Measurements from ENCODE around the gene LMBRD1.

Gene LMBRD1

DNA sequence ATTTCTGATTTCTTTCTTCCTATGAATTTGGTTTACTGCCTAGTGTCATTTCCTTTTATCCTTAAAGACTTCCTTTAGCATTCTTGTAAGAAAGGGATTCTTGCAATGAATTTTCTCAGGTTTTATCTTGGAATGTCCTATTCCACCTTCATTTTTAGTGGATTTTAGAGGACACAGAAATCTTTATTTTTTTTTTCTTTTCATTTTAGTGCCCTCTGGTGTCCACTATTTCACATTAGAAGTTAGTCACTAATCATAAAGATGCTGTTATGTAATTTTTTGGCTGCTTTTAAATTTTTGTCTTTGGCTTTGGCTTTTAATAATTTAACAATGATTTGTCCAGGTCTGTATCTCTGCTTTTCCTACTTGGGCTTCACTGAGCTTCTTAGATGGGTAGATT is 28.1 kb downstream of the LMBRD1 start:
- CTCF ChIA-PET = interaction anchor here (1.4 to 2.8 kb wide), 6 partner anchors 10 to 39 kb away, joined by 3 to 13 read pairs (median 5); partner anchors contain the start of gene LMBRD1
- DNase-seq (ENCODE audit: low read depth, low spot score) = no peak
- TF ChIP-seq, protein P1, sequence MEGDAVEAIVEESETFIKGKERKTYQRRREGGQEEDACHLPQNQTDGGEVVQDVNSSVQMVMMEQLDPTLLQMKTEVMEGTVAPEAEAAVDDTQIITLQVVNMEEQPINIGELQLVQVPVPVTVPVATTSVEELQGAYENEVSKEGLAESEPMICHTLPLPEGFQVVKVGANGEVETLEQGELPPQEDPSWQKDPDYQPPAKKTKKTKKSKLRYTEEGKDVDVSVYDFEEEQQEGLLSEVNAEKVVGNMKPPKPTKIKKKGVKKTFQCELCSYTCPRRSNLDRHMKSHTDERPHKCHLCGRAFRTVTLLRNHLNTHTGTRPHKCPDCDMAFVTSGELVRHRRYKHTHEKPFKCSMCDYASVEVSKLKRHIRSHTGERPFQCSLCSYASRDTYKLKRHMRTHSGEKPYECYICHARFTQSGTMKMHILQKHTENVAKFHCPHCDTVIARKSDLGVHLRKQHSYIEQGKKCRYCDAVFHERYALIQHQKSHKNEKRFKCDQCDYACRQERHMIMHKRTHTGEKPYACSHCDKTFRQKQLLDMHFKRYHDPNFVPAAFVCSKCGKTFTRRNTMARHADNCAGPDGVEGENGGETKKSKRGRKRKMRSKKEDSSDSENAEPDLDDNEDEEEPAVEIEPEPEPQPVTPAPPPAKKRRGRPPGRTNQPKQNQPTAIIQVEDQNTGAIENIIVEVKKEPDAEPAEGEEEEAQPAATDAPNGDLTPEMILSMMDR (IDR thresholded peaks at IDR 0.05; ENCODE audit: insufficient read depth, low read length, missing control alignments) = no peak
- no peak overlapping the region for H3K4me3 ChIP-seq (ENCODE audit: low read depth, low read length)
- POLR2A ChIA-PET = no interaction called here

DNA sequence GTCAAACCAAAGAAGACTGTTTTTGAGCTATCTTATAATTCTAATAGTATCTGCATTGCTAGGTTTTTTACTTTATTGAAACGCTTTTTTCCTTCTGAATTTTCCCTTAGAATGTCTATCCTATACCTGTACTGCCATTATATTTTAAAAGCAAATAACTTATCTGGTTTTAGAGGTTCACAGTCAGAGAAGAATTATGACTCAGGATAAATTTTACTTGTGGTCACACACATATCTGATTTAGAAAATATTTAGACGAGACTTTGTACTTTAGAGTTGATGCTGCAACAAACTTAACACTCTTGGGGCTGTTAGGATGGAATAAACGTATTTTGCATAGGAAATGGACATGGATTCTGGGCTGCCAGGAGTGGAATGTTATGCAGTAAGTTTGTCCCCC is 33.0 kb downstream of the LMBRD1 start:
- TF ChIP-seq, protein P1 (IDR thresholded peaks at IDR 0.05; ENCODE audit: insufficient read depth, low read length, missing control alignments) = no peak
- no peak for DNase-seq (ENCODE audit: low read depth, low spot score)
- ChIA-PET CTCF (no interaction called here), POLR2A (no interaction called here)
- H3K4me3 ChIP-seq (ENCODE audit: low read depth, low read length) = no peak overlapping the region

DNA sequence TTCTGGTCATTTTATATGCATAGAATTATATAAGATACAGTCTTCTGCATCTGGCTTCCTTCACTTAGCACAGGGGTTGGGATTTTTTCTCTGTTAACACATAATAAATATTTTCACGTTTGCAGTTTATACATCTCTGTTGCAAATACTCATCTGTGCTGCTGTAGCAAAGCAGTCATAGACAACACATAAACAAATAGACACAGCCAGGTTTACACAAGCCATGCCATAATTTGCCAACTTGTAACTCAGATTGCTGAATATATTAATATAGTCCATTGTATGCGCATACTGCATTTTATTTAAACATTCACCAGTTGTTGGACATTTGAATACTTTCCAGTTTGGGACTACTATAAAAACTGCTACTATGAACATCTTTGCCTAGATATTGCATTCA is 35.0 kb downstream of the LMBRD1 start:
- POLR2A ChIA-PET = no interaction called here
- H3K4me3 ChIP-seq (ENCODE audit: low read depth, low read length) = no peak overlapping the region
- TF ChIP-seq, protein P1 (IDR thresholded peaks at IDR 0.05; ENCODE audit: insufficient read depth, low read length, missing control alignments) = no peak
- no peak for DNase-seq (ENCODE audit: low read depth, low spot score)
- CTCF ChIA-PET = no interaction called here

DNA sequence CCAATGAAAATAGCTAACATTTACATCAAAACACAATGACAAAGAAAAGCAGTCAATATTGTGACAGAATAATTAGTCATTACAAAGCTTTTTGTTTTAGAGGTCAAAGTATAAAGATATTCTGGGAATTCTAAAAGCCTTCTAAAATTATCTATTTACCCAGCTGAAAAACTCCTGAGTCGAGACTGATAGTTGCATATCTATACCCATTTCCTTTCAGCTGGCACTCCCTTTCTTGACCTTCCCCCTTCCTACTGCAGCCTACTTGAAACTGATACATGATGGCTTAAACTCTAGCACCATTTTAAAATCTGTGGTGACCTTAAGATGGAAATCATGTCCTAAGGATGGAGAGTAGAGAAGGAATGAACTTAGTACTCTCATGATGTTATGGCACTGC is 38.6 kb downstream of the LMBRD1 start:
- POLR2A ChIA-PET = no interaction called here
- TF ChIP-seq, protein P1 (IDR thresholded peaks at IDR 0.05; ENCODE audit: insufficient read depth, low read length, missing control alignments) = no peak
- no peak for DNase-seq (ENCODE audit: low read depth, low spot score)
- CTCF ChIA-PET = interaction anchor here (0.7 to 2.6 kb wide), 2 partner anchors 11 to 27 kb away, joined by 3 to 9 read pairs; no protein-coding TSS in a partner anchor
- no peak overlapping the region for H3K4me3 ChIP-seq (ENCODE audit: low read depth, low read length)

DNA sequence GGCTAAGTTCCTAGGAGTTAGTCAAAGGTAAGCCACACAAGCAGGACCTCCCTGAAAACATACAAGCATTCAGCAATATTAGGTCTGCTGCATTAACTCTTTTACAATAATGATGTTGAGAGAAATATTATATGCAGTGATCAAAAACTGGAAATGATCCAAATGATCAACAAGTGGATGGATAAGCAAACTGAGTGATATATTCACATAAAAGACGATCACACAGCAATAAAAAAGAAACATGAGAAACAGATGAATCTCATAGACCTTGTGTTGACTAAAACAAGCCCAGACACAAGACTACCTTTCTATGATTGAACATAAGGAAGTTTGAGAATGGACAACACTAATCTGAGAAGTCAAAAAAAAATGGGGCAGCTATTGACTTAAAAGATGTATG is 39.9 kb downstream of the LMBRD1 start:
- TF ChIP-seq, protein P1 (IDR thresholded peaks at IDR 0.05; ENCODE audit: insufficient read depth, low read length, missing control alignments) = no peak
- ChIA-PET POLR2A (no interaction called here), CTCF (no interaction called here)
- no peak overlapping the region for H3K4me3 ChIP-seq (ENCODE audit: low read depth, low read length)
- no peak for DNase-seq (ENCODE audit: low read depth, low spot score)

DNA sequence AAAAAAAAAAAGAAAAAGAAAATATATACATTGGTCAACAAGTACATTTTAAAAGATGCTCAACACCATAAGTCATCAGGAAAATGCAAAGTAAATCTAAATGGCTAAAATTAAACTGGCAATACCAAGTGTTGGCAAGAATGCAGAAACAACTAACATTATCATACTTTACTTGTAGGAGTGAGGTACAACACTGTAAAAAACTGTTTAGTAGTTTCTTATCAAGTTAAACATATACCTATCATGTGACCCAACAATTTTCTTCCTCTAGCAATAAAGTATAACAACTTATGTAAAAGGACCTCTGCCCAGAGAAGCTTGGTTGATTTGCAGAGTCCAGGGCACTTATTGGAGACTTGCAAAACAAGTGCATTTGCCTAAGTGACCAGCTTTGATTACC is 40.4 kb downstream of the LMBRD1 start:
- TF ChIP-seq, protein P1 (IDR thresholded peaks at IDR 0.05; ENCODE audit: insufficient read depth, low read length, missing control alignments) = no peak
- no peak overlapping the region for H3K4me3 ChIP-seq (ENCODE audit: low read depth, low read length)
- POLR2A ChIA-PET = no interaction called here
- CTCF ChIA-PET = no interaction called here
- no peak for DNase-seq (ENCODE audit: low read depth, low spot score)

All from AG04449 (cell line).